ENCODE results near the gene XPO6. TPM values are rescaled to one million over a fixed set of nuclear protein-coding genes. Genes with fewer than 3 reads are reported as not detected.

XPO6 gene
- total and polyA plus RNA-seq, 2 of the 13 experiments (the other 11 are each of a cell fraction or from before 2014, with no cell fraction given): 109 to 129 TPM

- BruUV-seq (replicated peaks): no TSS peak
- Histone ChIP-seq H3K27me3 (ENCODE audit: control insufficient read depth in 1 of 2, insufficient read depth in 2 of 2, low read length in 2 of 2) (0 out of 5 replicates have a peak, but pooled peaks cover 0 to 4% of the 10 kb centered on the region in 2 experiments), H3K4me1 (ENCODE audit: insufficient read depth, low read length) (peaks cover 16% of the 10 kb centered on the region), H3K36me3 (replicated peaks in 1 of 2; ENCODE audit: control insufficient read depth in 1 of 2, insufficient read depth in 2 of 2, low read length in 2 of 2) (no peaks in the 10 kb centered on the region), H3K9ac (ENCODE audit: insufficient read depth, low read depth, low read length) (no peak overlapping the region), H3K27ac (ENCODE audit: extremely low read length, insufficient read depth, low read length) (no peak overlapping the region), H3K79me2 (ENCODE audit: insufficient read depth, low read length) (no peaks in the 10 kb centered on the region), H3K9me3 (ENCODE audit: low read length) (no peaks in the 10 kb centered on the region), H3K4me3 (replicated peaks in 1 of 3; ENCODE audit: insufficient read depth in 1 of 3, low read depth in 2 of 3, low read length in 3 of 3) (no peak overlapping the region), H4K20me1 (ENCODE audit: insufficient read depth, low read length) (no peaks in the 10 kb centered on the region), H3K4me2 (ENCODE audit: low read depth, low read length) (no peak overlapping the region), H2AFZ (ENCODE audit: low read length) (no peak overlapping the region)
- TF ChIP-seq HDAC2 (CRISPR knock-in tag; IDR thresholded peaks at IDR 0.05): no peak
- no peak for TF ChIP-seq CBFB (CRISPR knock-in tag; IDR thresholded peaks at IDR 0.05)
- no peak for TF ChIP-seq SRSF1 (optimal IDR thresholded peaks at IDR 0.05; ENCODE audit: low read depth, low read length)
- no peak for TF ChIP-seq AHR (CRISPR knock-in tag; IDR thresholded peaks at IDR 0.05)
- no peak for TF ChIP-seq MZF1 (CRISPR knock-in tag; IDR thresholded peaks at IDR 0.05; ENCODE audit: borderline replicate concordance)
- no peak for TF ChIP-seq KDM3A (CRISPR knock-in tag; IDR thresholded peaks at IDR 0.05; ENCODE audit: low read depth)
- no peak for TF ChIP-seq THAP9 (CRISPR knock-in tag; IDR thresholded peaks at IDR 0.05; ENCODE audit: borderline replicate concordance)
- no peak for TF ChIP-seq ZNF646 (CRISPR knock-in tag; IDR thresholded peaks at IDR 0.05)
- no peak for TF ChIP-seq NFYC (CRISPR knock-in tag; IDR thresholded peaks at IDR 0.05)
- TF ChIP-seq E2F2 (CRISPR knock-in tag; IDR thresholded peaks at IDR 0.05; ENCODE audit: borderline replicate concordance): no peak
- TF ChIP-seq ZNF326 (CRISPR knock-in tag; IDR thresholded peaks at IDR 0.05; ENCODE audit: borderline replicate concordance): no peak
- TF ChIP-seq ZBTB14 (CRISPR knock-in tag; IDR thresholded peaks at IDR 0.05): no peak
- no peak for TF ChIP-seq NKX3-1 (CRISPR knock-in tag; IDR thresholded peaks at IDR 0.05)
- CTCF ChIA-PET (ENCODE audit: low intra/inter-chr PET ratio, low total read pairs): no interaction called here
- in situ Hi-C loops (cut with HindIII; ENCODE audit: extremely low pct_ligation_motif_present, low pct_unique_long_range_greater_than_20kb) (no loop called here), intact Hi-C loops (cut with micrococcal nuclease; ENCODE audit: unreplicated experiment) (no loop called here)
- ATAC-seq: peak; percentile 3; the same call in 1 of the 3 replicates
- no peak for DNase-seq (ENCODE audit: low spot score)
- POLR2A ChIA-PET: no interaction called here
- WGBS (ENCODE audit: low lambda C conversion rate): 70% methylated on average over 7 of the region's 7 CpGs
- FAIRE-seq: no peak
Observed at GRCh38 chr16:28089992-28090365, 121.8 kb downstream of the XPO6 start.
